HEK293T (cell line): Measurements from ENCODE around the gene BLOC1S2.

Source experiments
- ARNT ChIP-seq: fragments of 450-650 bp; IDR thresholded peaks from 2 replicates; pipeline ENCODE4 v1.6.1; 2017; ENCODE audit warnings: mild to moderate bottlenecking
- BHLHE40 ChIP-seq: fragments of 450-650 bp; IDR thresholded peaks from 2 replicates; pipeline ENCODE4 v1.6.1; 2016; ENCODE audit warnings: mild to moderate bottlenecking, moderate library complexity, borderline replicate concordance
- ELF4 ChIP-seq: fragments of 450-650 bp; IDR thresholded peaks from 2 replicates; pipeline ENCODE4 v1.6.1; 2017; ENCODE audit warnings: antibody characterized with exemption
- FOXA1 ChIP-seq: fragments of 450-650 bp; IDR thresholded peaks from 2 replicates; pipeline ENCODE4 v1.6.1; 2016; ENCODE audit warnings: mild to moderate bottlenecking
- FOXK2 ChIP-seq: fragments of 450-650 bp; IDR thresholded peaks from 2 replicates; pipeline ENCODE4 v1.6.1; 2016; ENCODE audit warnings: mild to moderate bottlenecking
- FOXM1 ChIP-seq: fragments of 450-650 bp; IDR thresholded peaks from 2 replicates; pipeline ENCODE4 v1.6.1; 2017; ENCODE audit warnings: mild to moderate bottlenecking, borderline replicate concordance
- L3MBTL2 ChIP-seq: fragments of 450-650 bp; conservative IDR thresholded peaks from 2 replicates; pipeline ENCODE4 v1.6.1; 2016; ENCODE audit warnings: mild to moderate bottlenecking
- LEF1 ChIP-seq: fragments of 450-650 bp; IDR thresholded peaks from 2 replicates; pipeline ENCODE4 v1.6.1; 2017; ENCODE audit warnings: mild to moderate bottlenecking, borderline replicate concordance
- NFRKB ChIP-seq: fragments of 450-650 bp; IDR thresholded peaks from 2 replicates; pipeline ENCODE4 v1.6.1; 2016; ENCODE audit warnings: mild to moderate bottlenecking, moderate library complexity
- SP1 ChIP-seq: fragments of 450-650 bp; IDR thresholded peaks from 2 replicates; pipeline ENCODE4 v1.6.1; 2017
- SUZ12 ChIP-seq: fragments of 450-650 bp; IDR thresholded peaks from 2 replicates; pipeline ENCODE4 v1.6.1; 2016; ENCODE audit warnings: mild to moderate bottlenecking
- TARDBP ChIP-seq: fragments of 450-650 bp; IDR thresholded peaks from 2 replicates; pipeline ENCODE4 v1.6.1; 2016
- ZNF384 ChIP-seq: fragments of 450-650 bp; IDR thresholded peaks from 2 replicates; pipeline ENCODE4 v1.6.1; 2016

DNA sequence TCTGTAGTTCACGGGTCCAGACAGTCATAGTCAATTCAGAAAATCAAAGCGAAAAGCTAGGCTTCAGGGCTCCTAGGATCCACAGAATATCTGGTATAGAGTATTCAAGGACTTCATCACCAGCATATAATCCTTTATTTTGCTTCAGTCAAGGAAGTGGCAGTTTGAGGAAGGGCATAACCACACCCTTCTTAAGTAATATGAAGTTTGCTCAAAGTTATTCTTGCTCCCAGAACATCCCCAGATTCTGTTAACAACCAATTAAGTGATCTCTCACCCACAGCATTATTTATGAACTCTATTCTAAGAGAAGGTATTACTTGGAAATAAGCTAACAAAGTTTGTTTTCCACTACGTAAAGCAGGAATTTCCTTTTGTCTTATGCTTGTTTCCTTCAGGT, 32.3 kb downstream of the BLOC1S2 start:
- TF ChIP-seq BHLHE40 (no peak), TARDBP (no peak), NFRKB (no peak), ARNT (no peak), SUZ12 (no peak), FOXM1 (no peak), FOXA1 (no peak), L3MBTL2 (no peak), SP1 (no peak), ELF4 (no peak), ZNF384 (no peak), FOXK2 (no peak), LEF1 (no peak)
